H1 (cell line): ENCODE measurements around the gene PLEKHA3. TPM values are rescaled to one million over a fixed set of nuclear protein-coding genes. Genes with fewer than 3 reads are reported as not detected.

Experiments
- KDM1A ChIP-seq: fragments of 200-600, 300-600 bp; sonication (generic); IDR thresholded peaks from 2 replicates; pipeline ENCODE4 v1.7.1; 2016; ENCODE audit warnings: mild to moderate bottlenecking, low read length, borderline replicate concordance
- NANOG ChIP-seq: IDR thresholded peaks from 2 replicates; pipeline ENCODE4 v1.6.1; 2011; ENCODE audit warnings: low read length, low read depth, mild to moderate bottlenecking, inconsistent platforms; ENCODE audit not compliant: insufficient read depth, poor library complexity, severe bottlenecking
- SP4 ChIP-seq: IDR thresholded peaks from 2 replicates; pipeline ENCODE4 v1.6.1; 2012; ENCODE audit warnings: low read length, inconsistent platforms
- TEAD4 ChIP-seq: IDR thresholded peaks from 2 replicates; pipeline ENCODE4 v1.6.1; 2012; ENCODE audit warnings: low read depth, low read length, inconsistent platforms, mixed read lengths
- YY1 ChIP-seq: IDR thresholded peaks from 2 replicates; pipeline ENCODE4 v1.6.1; 2011; ENCODE audit warnings: low read depth, mild to moderate bottlenecking, low read length
- polyA plus RNA-seq, 7 experiments: library from polyadenylated mRNA; depleted of rRNA in 3 of 7; stranded (reverse) in 5 of 7; unstranded in 2 of 7; fragments of >200 nt in 5 of 7; fragments of 200-250 nt in 2 of 7; gene quantifications; 1 replicate in 5 of 7; 2 replicates in 1 of 7; 4 replicates in 1 of 7; pipeline versions ENCODE4 v1.2.1 to v1.2.3, GENCODE V29; 2011 to 2013; ENCODE audit warnings: missing spikeins in 2 of 7, mixed read lengths in 2 of 7
- total RNA-seq: library from RNA; stranded (reverse); fragmentation: NEBNext Ultra II Directional; extraction: Animal tissue kit (Norgen Biotek cat#: 25700); gene quantifications from 2 replicates; pipeline ENCODE4 v1.2.1, GENCODE V29; 2021

The PLEKHA3 gene
- total and polyA plus RNA-seq, 2 of the 8 experiments (the other 6 are each of a cell fraction or from before 2014, with no cell fraction given) = 1.9 to 20.1 TPM

DNA sequence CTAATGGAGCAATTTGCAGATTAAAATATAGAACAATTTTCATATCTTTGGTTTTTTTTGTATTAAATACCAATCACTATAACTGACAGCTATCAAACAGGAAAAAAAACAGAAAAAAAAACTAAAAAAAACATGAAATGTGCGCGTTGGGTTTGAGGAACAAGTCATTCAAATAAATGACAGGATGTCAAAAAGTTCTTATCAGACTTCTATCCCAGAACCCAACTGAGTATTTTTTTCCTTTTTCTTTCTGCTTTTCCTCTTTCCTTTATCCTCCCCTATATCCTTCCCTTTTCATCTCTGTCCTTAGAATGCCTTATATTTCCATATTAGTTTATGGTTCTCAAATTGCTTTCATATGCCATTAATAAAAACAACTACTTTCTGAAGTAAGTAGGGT, 43.6 kb upstream of the PLEKHA3 start (continued):
- TF ChIP-seq NANOG (no peak), TEAD4 (no peak), KDM1A (no peak), SP4 (no peak), YY1 (no peak)
- TF ChIP-seq, all 59 proteins: peak for 0
